GM12892 (cell line): Measurements from ENCODE around the gene SREBF1.

Source experiments
- POLR2AphosphoS5 ChIP-seq: IDR thresholded peaks from 2 replicates; pipeline ENCODE4 v1.6.1; 2011; ENCODE audit warnings: low read depth, low read length, control low read depth
- TAF1 ChIP-seq: IDR thresholded peaks from 2 replicates; pipeline ENCODE4 v1.6.1; 2011; ENCODE audit warnings: low read depth, mild to moderate bottlenecking, control low read depth, low read length, borderline replicate concordance

- TF ChIP-seq TAF1 (no peak), POLR2AphosphoS5 (no peak)
These were observed 4.8 kb upstream of the SREBF1 start for GRCh38 chr17:17841601-17842025.
